GM12872 (cell line): Measurements from ENCODE around the gene SAMHD1.

Source experiments
- CTCF ChIP-seq: IDR thresholded peaks from 3 replicates; pipeline ENCODE4 v1.5.1; 2011; ENCODE audit warnings: low read depth, mild to moderate bottlenecking, low read length, moderate library complexity; ENCODE audit not compliant: insufficient read depth

Gene SAMHD1

DNA sequence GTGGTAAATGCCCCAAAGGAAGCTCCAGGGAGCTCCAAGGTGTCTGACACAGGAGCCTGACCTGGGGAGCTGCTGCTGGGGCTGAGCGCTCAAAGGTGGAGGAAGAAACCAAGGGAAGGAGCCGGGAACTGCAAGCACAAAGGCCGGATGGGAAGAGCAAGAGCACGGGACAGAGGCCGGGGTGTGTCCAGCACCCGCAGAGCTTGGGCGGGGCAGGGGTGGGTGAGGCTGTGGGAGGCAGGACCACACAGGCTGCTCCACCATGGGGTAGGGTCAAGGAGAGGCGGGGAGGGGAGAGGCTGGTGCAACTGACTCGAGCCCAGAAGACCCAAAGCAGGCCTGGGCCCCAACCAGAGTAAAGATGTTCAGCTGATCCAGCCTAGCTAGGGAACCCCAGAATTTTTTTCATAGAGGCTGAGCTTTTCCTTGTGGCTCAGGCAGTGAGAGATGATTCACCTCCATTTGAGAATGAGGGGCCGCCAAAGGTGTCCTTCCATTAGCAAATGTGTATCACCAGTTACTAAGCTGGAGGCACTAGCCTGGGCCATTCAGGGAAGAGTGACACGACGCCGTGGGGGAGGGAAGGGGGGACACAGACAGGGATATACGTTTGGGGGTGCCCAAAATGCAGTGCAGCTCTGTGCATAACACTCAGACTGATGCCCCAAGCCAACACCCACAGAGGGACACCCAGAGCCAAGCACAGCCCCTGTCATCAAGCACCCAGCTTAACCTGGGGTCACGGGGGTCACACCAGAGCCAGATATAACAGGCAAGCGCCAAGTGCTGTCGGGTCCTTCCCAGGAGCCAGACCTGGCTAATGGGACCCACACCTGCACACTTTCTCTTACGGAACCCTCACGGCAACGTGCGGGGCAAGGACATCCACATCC is 96.9 kb downstream of the SAMHD1 start:
- no peak for TF ChIP-seq CTCF

DNA sequence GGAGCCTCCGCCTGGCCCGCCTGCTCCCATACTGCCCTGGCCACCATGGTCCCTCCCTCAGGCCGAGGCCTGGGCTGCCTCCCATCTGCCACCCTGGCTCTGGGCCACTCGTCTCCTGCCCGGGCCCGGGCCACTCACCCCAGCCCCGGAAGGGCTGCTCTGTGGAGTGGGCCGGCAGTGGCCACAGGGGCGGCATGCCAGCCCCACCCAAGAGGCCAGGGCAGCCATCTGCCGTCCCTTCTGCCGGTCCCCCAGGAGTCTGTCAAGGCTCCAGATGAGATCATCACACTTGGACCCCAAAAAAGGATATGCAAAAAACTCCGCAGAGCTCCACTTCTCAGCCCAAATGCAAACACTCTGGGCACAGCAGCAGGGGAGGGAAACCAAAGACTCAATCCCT is 99.3 kb downstream of the SAMHD1 start:
- TF ChIP-seq CTCF: no peak

DNA sequence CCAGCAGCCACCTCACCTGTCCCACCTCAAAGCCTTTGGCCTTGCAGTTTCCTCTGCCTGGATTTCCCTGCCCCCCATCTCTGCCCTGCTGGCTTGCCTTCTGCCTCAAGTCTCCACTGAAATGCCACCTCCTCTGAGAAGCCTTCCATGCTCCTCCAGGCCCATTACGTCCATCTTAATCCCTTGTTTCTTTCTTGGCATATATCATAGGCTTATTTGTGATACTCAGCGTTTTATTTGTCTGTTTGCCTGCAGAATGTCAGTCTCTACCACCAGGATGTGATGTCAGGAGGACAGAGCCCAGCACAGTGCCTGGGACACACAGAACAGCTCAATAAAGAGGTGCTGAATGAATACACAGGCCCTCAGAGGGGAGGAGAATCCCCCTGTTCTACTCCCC is 100.0 kb downstream of the SAMHD1 start:
- TF ChIP-seq CTCF: no peak

GRCh38 chr20:36850759-36851158 is 100.7 kb downstream of the SAMHD1 start:
- no peak for TF ChIP-seq CTCF

DNA sequence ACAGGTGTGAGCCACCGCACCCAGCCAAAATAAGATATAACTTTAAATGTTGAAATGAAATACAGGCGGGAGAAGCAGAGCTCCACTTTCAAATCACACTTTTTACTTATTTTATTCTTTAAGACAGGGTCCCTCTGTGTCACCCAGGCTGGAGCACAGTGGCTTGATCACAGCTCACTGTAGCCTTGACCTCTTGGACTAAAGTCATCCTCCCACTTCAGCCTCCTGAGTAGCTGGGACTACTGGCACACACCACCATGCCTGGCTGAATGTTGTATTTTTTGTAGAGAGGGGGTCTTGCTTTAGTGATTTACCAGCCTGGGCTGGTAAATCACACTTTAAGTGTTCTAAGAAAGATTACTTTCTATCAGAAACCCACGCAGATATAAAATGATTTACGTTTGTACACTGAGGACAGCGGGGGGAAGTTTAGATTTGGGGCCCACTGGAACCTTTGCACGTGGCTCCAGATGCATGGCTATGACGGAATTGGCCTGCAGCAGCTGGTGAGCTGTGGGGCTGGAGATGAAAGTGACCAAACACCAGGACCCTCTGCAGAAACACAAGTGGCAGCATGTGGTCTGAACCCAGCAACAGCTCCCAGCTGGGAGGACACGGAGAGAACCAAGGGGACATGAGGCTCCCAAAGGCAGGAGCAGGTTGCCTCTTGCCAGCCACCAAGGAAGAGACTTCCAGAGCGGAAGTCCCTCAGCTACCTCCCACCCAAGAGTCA is 102.0 kb downstream of the SAMHD1 start:
- no peak for TF ChIP-seq CTCF

GRCh38 chr20:36848677-36849076 is 102.8 kb downstream of the SAMHD1 start:
- TF ChIP-seq CTCF: no peak

GRCh38 chr20:36848078-36848660 is 103.3 kb downstream of the SAMHD1 start:
- no peak for TF ChIP-seq CTCF
